IMR-90 (cell line): ENCODE results near the gene KYNU. TPM values are rescaled to one million over a fixed set of nuclear protein-coding genes. Genes with fewer than 3 reads are reported as not detected.

Source experiments
- ATAC-seq: fragments of 200-7000 bp; cut with Tn5 transposase; 2 replicates; pipeline ENCODE4 v1.9.1; 2020; ENCODE audit warnings: low read depth, mild to moderate bottlenecking, moderate library complexity
- BruUV-seq: library from RNA; stranded (reverse); fragments of 400-500 nt; replicated peaks from 2 replicates; lab custom pipeline; 2021; lab: Mats Ljungman, UMichigan
- CTCF ChIA-PET: fragments of 300-600 bp; formaldehyde crosslinking; extraction: SDS; loops from one replicate; lab custom pipeline; 2021; ENCODE audit warnings: antibody characterized with exemption; lab: Yijun Ruan, JAX
- POLR2A ChIA-PET: fragments of 300-600 bp; sonication (Branson Sonifier 250); formaldehyde crosslinking; loops from one replicate; lab custom pipeline; 2022; ENCODE audit warnings: antibody characterized with exemption; ENCODE audit not compliant: unreplicated experiment; lab: Charles Lee
- DNase-seq: peaks from one replicate; pipeline ENCODE4 v3.0.0; 2013
- H2AFZ ChIP-seq: replicated peaks from 2 replicates; pipeline ENCODE3; 2013; ENCODE audit warnings: low read length, mild to moderate bottlenecking; ENCODE audit not compliant: poor library complexity
- H2AK5ac ChIP-seq: 2 replicates; pipeline ENCODE4 v1.6.1; 2013; ENCODE audit warnings: low read depth, low read length, inconsistent platforms
- H2AK9ac ChIP-seq: replicated peaks from 2 replicates; pipeline ENCODE3; 2013; ENCODE audit warnings: mild to moderate bottlenecking, low read depth, low read length, moderate library complexity; ENCODE audit not compliant: poor library complexity
- H2BK120ac ChIP-seq: 2 replicates; pipeline ENCODE4 v1.6.1; 2013; ENCODE audit warnings: low read depth, low read length, inconsistent platforms
- H2BK15ac ChIP-seq: 3 replicates; pipeline ENCODE4 v1.6.1; 2013; ENCODE audit warnings: low read depth, low read length, inconsistent platforms
- H2BK20ac ChIP-seq: 2 replicates; pipeline ENCODE4 v1.6.1; 2013; ENCODE audit warnings: low read depth, mild to moderate bottlenecking, inconsistent platforms, low read length, moderate library complexity
- H2BK5ac ChIP-seq: 2 replicates; pipeline ENCODE4 v1.6.1; 2013; ENCODE audit warnings: mild to moderate bottlenecking, low read depth, low read length, inconsistent platforms; ENCODE audit not compliant: poor library complexity, severe bottlenecking
- H3K14ac ChIP-seq: replicated peaks from 2 replicates; pipeline ENCODE4 v1.6.1; 2013; ENCODE audit warnings: low read depth, low read length, inconsistent platforms
- H3K18ac ChIP-seq: 2 replicates; pipeline ENCODE4 v1.6.1; 2013; ENCODE audit warnings: low read depth, low read length, control low read depth
- H3K23ac ChIP-seq: 2 replicates; pipeline ENCODE4 v1.6.1; 2013; ENCODE audit warnings: low read depth, low read length, inconsistent platforms
- H3K27ac ChIP-seq: 2 replicates; pipeline ENCODE4 v1.5.1; 2013; ENCODE audit warnings: mild to moderate bottlenecking, control low read depth, low read length; ENCODE audit not compliant: insufficient read depth
- H3K27me3 ChIP-seq: 2 replicates; pipeline ENCODE4 v1.6.1; 2013; ENCODE audit warnings: low read length; ENCODE audit not compliant: control insufficient read depth, insufficient read depth
- H3K36me3 ChIP-seq: 2 replicates; pipeline ENCODE4 v1.6.1; 2013; ENCODE audit warnings: low read length, mixed read lengths; ENCODE audit not compliant: control insufficient read depth, insufficient read depth
- H3K4ac ChIP-seq: 2 replicates; pipeline ENCODE4 v1.6.1; 2013; ENCODE audit warnings: low read depth, low read length, inconsistent platforms
- H3K4me1 ChIP-seq: 2 replicates; pipeline ENCODE4 v1.6.1; 2013; ENCODE audit warnings: low read length, mixed read lengths; ENCODE audit not compliant: control insufficient read depth, insufficient read depth
- H3K4me2 ChIP-seq: 2 replicates; pipeline ENCODE4 v1.6.1; 2013; ENCODE audit warnings: low read depth, mild to moderate bottlenecking, control low read depth, low read length, moderate library complexity
- H3K4me3 ChIP-seq: 2 replicates; pipeline ENCODE4 v1.5.1; 2013; ENCODE audit warnings: low read depth, mild to moderate bottlenecking, control low read depth, low read length, moderate library complexity; ENCODE audit not compliant: insufficient read depth
- H3K56ac ChIP-seq: 2 replicates; pipeline ENCODE4 v1.6.1; 2013; ENCODE audit warnings: low read length, inconsistent platforms; ENCODE audit not compliant: insufficient read depth; ENCODE audit errors: extremely low read depth
- H3K79me1 ChIP-seq, 2 experiments: 2 replicates each; pipeline ENCODE4 v1.6.1; 2013; ENCODE audit warnings: low read length in 2 of 2, inconsistent platforms in 1 of 2, low read depth in 1 of 2
- H3K9ac ChIP-seq: 2 replicates; pipeline ENCODE4 v1.6.1; 2013; ENCODE audit warnings: low read depth, low read length, control low read depth
- H3K9me1 ChIP-seq: 2 replicates; pipeline ENCODE4 v1.6.1; 2013; ENCODE audit warnings: low read length, inconsistent platforms; ENCODE audit not compliant: insufficient read depth
- H3K9me3 ChIP-seq: 2 replicates; pipeline ENCODE4 v1.6.1; 2013; ENCODE audit warnings: low read length; ENCODE audit not compliant: control insufficient read depth, insufficient read depth
- H4K20me1 ChIP-seq: 2 replicates; pipeline ENCODE4 v1.6.1; 2013; ENCODE audit warnings: low read length, inconsistent platforms; ENCODE audit not compliant: insufficient read depth
- H4K5ac ChIP-seq: 2 replicates; pipeline ENCODE4 v1.6.1; 2013; ENCODE audit warnings: mild to moderate bottlenecking, low read depth, low read length, control low read depth
- H4K8ac ChIP-seq, 2 experiments: 2 replicates each; pipeline ENCODE4 v1.6.1; 2013; ENCODE audit warnings: low read depth in 2 of 2, low read length in 2 of 2, control low read depth in 1 of 2, inconsistent platforms in 1 of 2
- H4K91ac ChIP-seq: 2 replicates; pipeline ENCODE4 v1.6.1; 2013; ENCODE audit warnings: low read depth, low read length, inconsistent platforms; ENCODE audit not compliant: insufficient read depth
- BHLHE40 ChIP-seq: fragments of 150-350 bp; IDR thresholded peaks from 2 replicates; pipeline ENCODE4 v1.6.1; 2016; ENCODE audit warnings: mild to moderate bottlenecking, low read depth, low read length
- CEBPB ChIP-seq: IDR thresholded peaks from 2 replicates; pipeline ENCODE4 v1.6.1; 2012; ENCODE audit warnings: low read depth, low read length, improper control_type of control experiment
- CHD1 ChIP-seq: IDR thresholded peaks from 2 replicates; pipeline ENCODE4 v1.6.1; 2012; ENCODE audit warnings: low read depth, low read length, improper control_type of control experiment
- CTCF ChIP-seq: conservative IDR thresholded peaks from 2 replicates; pipeline ENCODE4 v1.5.1; 2012; ENCODE audit warnings: mild to moderate bottlenecking, low read depth, low read length, improper control_type of control experiment
- ELK1 ChIP-seq: fragments of 150-350 bp; IDR thresholded peaks from 2 replicates; pipeline ENCODE4 v1.6.1; 2016; ENCODE audit warnings: low read depth, mild to moderate bottlenecking, low read length, moderate library complexity, borderline replicate concordance
- FOS ChIP-seq: fragments of 150-350 bp; IDR thresholded peaks from 2 replicates; pipeline ENCODE4 v1.6.1; 2016; ENCODE audit warnings: low read depth, low read length
- MAFK ChIP-seq: IDR thresholded peaks from 2 replicates; pipeline ENCODE4 v1.6.1; 2012; ENCODE audit warnings: low read depth, low read length, improper control_type of control experiment
- MAZ ChIP-seq: IDR thresholded peaks from 2 replicates; pipeline ENCODE4 v1.6.1; 2012; ENCODE audit warnings: low read depth, mild to moderate bottlenecking, low read length, improper control_type of control experiment, moderate library complexity, borderline replicate concordance
- MXI1 ChIP-seq: IDR thresholded peaks from 2 replicates; pipeline ENCODE4 v1.6.1; 2012; ENCODE audit warnings: low read depth, mild to moderate bottlenecking, low read length, moderate library complexity, borderline replicate concordance
- NFE2L2 ChIP-seq: fragments of 150-350 bp; IDR thresholded peaks from 2 replicates; pipeline ENCODE4 v1.6.1; 2016; ENCODE audit warnings: low read depth, mild to moderate bottlenecking, low read length
- POLR2A ChIP-seq: IDR thresholded peaks from 2 replicates; pipeline ENCODE4 v1.6.1; 2012; ENCODE audit warnings: mild to moderate bottlenecking, low read depth, low read length
- RAD21 ChIP-seq: IDR thresholded peaks from 2 replicates; pipeline ENCODE4 v1.6.1; 2012; ENCODE audit warnings: low read length, improper control_type of control experiment
- RCOR1 ChIP-seq: IDR thresholded peaks from 2 replicates; pipeline ENCODE4 v1.6.1; 2012; ENCODE audit warnings: mild to moderate bottlenecking, low read length, improper control_type of control experiment; ENCODE audit not compliant: insufficient replicate concordance
- RFX5 ChIP-seq: IDR thresholded peaks from 2 replicates; pipeline ENCODE4 v1.8.0; 2012; ENCODE audit warnings: low read depth, mild to moderate bottlenecking, low read length, moderate library complexity
- SMC3 ChIP-seq: fragments of 150-350 bp; IDR thresholded peaks from 2 replicates; pipeline ENCODE4 v1.6.1; 2016; ENCODE audit warnings: low read depth, mild to moderate bottlenecking, antibody characterized with exemption, low read length, moderate library complexity
- USF2 ChIP-seq: fragments of 150-350 bp; IDR thresholded peaks from 2 replicates; pipeline ENCODE4 v1.6.1; 2017; ENCODE audit warnings: mild to moderate bottlenecking, antibody characterized with exemption, low read length, low read depth
- WGBS, 2 experiments: methylation state at CpG; one replicate each; pipeline versions ENCODE4 v1.1.5 to v1.1.7; 2013; ENCODE audit warnings: missing lambda C conversion rate in 2 of 2; ENCODE audit not compliant: insufficient read length in 1 of 2; ENCODE audit errors: extremely low coverage in 2 of 2; 5-methylcytosine and 5-hydroxymethylcytosine counted together
- dilution Hi-C: fragments of 300-500 bp; cut with HindIII; formaldehyde crosslinking; loops from one replicate; pipeline ENCODE4 v1.14.3; 2018; ENCODE audit warnings: low sequenced_read_pairs; ENCODE audit not compliant: unreplicated experiment
- in situ Hi-C: fragments of 300-500 bp; cut with MboI; formaldehyde crosslinking; loops from 3 replicates; pipeline ENCODE4 v1.14.3; 2019; ENCODE audit warnings: low sequenced_read_pairs, inconsistent platforms, mixed read lengths
- intact Hi-C: fragments of 100-400 bp; cut with micrococcal nuclease; formaldehyde crosslinking; loops from 2 replicates; pipeline ENCODE4 v1.10.0; 2022
- polyA plus RNA-seq, 3 experiments: library from polyadenylated mRNA; depleted of rRNA; stranded (reverse); fragments of >200 nt; gene quantifications; 2 replicates each; pipeline ENCODE4 v1.2.3, GENCODE V29; 2012; ENCODE audit warnings: low replicate concordance in 1 of 3
- total RNA-seq: library from RNA; depleted of rRNA; stranded (reverse); fragments of >200 nt; gene quantifications from 2 replicates; pipeline ENCODE4 v1.2.3, GENCODE V29; 2012

Gene KYNU
- total and polyA plus RNA-seq, 2 of the 4 experiments (the other 2 are of a cell fraction): 0.75 to 2.9 TPM

GRCh38 chr2:142952793-142953494, 75.5 kb downstream of the KYNU start:
- Histone ChIP-seq H3K23ac (no peak overlapping the region), H4K91ac (no peak overlapping the region), H2BK5ac (no peak overlapping the region), H4K5ac (no peak overlapping the region), H3K9me1 (no peaks in the 10 kb centered on the region), H3K4me2 (no peak overlapping the region), H3K4ac (no peak overlapping the region), H3K4me3 (no peak overlapping the region), H2BK120ac (no peak overlapping the region), H2AK5ac (no peak overlapping the region), H3K27me3 (no peaks in the 10 kb centered on the region), H2BK15ac (no peak overlapping the region), H3K27ac (no peak overlapping the region), H2AFZ (no peak overlapping the region), H2AK9ac (no peak overlapping the region), H4K20me1 (no peaks in the 10 kb centered on the region), H3K4me1 (peaks cover 3% of the 10 kb centered on the region), H2BK20ac (no peak overlapping the region), H3K56ac (no peak overlapping the region), H3K18ac (no peak overlapping the region), H3K9me3 (0 out of 2 replicates have a peak, but pooled peaks cover 2% of the 10 kb centered on the region), H3K36me3 (no peaks in the 10 kb centered on the region), H3K14ac (no peak overlapping the region), H3K9ac (no peak overlapping the region), H4K8ac (no peak overlapping the region), H3K79me1 (no peaks in the 10 kb centered on the region)
- DNase-seq (no peak), ATAC-seq (no peak)
- ChIA-PET POLR2A (no interaction called here), CTCF (no interaction called here)
- WGBS, 2 experiments: no CpG with 5 or more reads among the region's 6 CpGs
- dilution Hi-C loops (no loop called here), in situ Hi-C loops (no loop called here), intact Hi-C loops (no loop called here)
- BruUV-seq: no TSS peak
- TF ChIP-seq MAFK (no peak), POLR2A (no peak), ELK1 (no peak), FOS (no peak), RCOR1 (no peak), CTCF (no peak), BHLHE40 (no peak), RFX5 (no peak), MXI1 (no peak), USF2 (no peak), CEBPB (no peak), NFE2L2 (no peak), RAD21 (no peak), MAZ (no peak), SMC3 (no peak), CHD1 (no peak)
